SU-DHL-6 (cell line): ENCODE data around the gene C1QTNF7.

Source experiments
- EZH2phosphoT487 ChIP-seq: fragments of 200-600 bp; sonication (generic), shearing (Covaris generic); conservative IDR thresholded peaks from 2 replicates; pipeline ENCODE4 v1.6.1; 2018; ENCODE audit warnings: mild to moderate bottlenecking, antibody characterized with exemption, low read length, moderate library complexity, mixed read lengths
- TF ChIP-seq, protein P1 (sequence below): fragments of 200-600 bp; sonication (generic); IDR thresholded peaks from one replicate; pipeline ENCODE4 v1.5.1; 2017; ENCODE audit warnings: antibody characterized with exemption, mild to moderate bottlenecking, low read length, moderate library complexity; ENCODE audit not compliant: insufficient read depth, poor library complexity, severe bottlenecking

DNA sequence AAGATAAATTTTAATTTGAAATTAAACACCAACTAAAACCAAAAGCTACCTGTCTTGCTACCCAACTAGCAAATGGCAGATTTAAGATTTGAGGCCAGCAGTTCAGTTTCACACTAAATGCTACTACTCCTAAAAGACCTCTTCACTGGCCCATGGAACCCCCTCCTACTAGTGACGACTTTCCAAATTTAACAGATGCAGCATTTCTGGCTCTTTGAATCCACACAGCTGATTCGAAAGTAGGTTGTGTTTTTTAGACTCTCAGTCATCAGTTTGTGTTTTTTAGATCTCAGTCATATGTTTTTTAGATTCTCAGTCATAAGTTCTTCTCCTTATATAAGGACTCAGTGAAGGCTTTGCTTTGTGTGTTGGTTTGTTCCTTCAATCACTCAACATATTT is 30.8 kb downstream of the C1QTNF7 start:
- TF ChIP-seq EZH2phosphoT487, result no peak
- TF ChIP-seq, protein P1, sequence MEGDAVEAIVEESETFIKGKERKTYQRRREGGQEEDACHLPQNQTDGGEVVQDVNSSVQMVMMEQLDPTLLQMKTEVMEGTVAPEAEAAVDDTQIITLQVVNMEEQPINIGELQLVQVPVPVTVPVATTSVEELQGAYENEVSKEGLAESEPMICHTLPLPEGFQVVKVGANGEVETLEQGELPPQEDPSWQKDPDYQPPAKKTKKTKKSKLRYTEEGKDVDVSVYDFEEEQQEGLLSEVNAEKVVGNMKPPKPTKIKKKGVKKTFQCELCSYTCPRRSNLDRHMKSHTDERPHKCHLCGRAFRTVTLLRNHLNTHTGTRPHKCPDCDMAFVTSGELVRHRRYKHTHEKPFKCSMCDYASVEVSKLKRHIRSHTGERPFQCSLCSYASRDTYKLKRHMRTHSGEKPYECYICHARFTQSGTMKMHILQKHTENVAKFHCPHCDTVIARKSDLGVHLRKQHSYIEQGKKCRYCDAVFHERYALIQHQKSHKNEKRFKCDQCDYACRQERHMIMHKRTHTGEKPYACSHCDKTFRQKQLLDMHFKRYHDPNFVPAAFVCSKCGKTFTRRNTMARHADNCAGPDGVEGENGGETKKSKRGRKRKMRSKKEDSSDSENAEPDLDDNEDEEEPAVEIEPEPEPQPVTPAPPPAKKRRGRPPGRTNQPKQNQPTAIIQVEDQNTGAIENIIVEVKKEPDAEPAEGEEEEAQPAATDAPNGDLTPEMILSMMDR, result no peak
